Cardiac fibroblast (primary cell): ENCODE results near the gene PRKCSH.

Experiments
- DNase-seq, 2 donors: peaks; one replicate each; pipeline versions ENCODE4 v3.0.0 to v3.0.0-alpha.2; 2010; ENCODE audit warnings: low read depth in 2 of 2
- H3K4me3 ChIP-seq, 2 donors: replicated peaks in 1 of 2; 1 replicate in 1 of 2; 2 replicates in 1 of 2; pipeline ENCODE4 v1.5.1; 2011; ENCODE audit warnings: low read depth in 2 of 2, low read length in 2 of 2, mild to moderate bottlenecking in 2 of 2, moderate library complexity in 1 of 2
- TF ChIP-seq, protein P1 (sequence below): IDR thresholded peaks from one replicate; pipeline ENCODE4 v1.5.1; 2011; ENCODE audit warnings: low read depth, mild to moderate bottlenecking, low read length, inconsistent platforms

Gene PRKCSH

DNA sequence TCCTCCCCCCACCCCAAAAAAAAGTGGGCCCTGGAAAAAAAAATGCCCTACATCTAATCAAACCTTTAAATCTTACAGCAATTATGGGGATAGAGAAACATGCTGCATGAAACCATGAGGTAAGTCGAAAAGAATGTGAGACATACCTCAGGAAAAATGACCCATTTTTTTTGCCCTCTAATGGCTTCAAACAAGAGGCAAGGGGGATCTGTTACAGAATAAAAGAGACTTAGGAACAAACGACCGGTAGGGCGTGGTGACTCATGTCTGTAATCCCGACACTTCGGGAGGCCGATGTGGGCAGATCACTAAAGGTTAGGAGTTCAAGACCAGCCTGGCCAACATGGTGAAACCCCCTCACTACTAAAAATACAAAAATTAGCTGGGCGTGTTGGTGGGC is 24.8 kb upstream of the PRKCSH start:
- TF ChIP-seq, protein P1, sequence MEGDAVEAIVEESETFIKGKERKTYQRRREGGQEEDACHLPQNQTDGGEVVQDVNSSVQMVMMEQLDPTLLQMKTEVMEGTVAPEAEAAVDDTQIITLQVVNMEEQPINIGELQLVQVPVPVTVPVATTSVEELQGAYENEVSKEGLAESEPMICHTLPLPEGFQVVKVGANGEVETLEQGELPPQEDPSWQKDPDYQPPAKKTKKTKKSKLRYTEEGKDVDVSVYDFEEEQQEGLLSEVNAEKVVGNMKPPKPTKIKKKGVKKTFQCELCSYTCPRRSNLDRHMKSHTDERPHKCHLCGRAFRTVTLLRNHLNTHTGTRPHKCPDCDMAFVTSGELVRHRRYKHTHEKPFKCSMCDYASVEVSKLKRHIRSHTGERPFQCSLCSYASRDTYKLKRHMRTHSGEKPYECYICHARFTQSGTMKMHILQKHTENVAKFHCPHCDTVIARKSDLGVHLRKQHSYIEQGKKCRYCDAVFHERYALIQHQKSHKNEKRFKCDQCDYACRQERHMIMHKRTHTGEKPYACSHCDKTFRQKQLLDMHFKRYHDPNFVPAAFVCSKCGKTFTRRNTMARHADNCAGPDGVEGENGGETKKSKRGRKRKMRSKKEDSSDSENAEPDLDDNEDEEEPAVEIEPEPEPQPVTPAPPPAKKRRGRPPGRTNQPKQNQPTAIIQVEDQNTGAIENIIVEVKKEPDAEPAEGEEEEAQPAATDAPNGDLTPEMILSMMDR: no peak
- peak in 1 of 2 donors; percentile 39 for DNase-seq
- H3K4me3 ChIP-seq: no peak overlapping the region

DNA sequence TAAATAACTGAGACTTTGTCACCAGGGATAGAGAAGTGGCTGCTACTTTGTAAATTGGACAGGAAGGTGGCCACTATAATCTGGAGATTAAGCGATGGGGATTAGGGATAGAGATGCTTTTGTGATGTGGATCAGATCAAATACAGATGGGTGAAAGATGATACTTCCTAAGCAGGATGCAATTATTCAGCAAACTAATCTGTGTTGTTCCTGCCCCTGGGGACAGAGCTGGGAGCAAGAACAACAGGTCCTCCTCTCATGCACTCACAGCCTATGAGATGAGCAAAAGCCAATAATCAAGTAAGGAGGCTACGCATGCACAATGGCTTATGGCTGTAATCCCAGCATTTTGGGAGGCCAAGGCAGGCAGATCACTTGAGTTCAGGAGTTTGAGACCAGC is 20.9 kb upstream of the PRKCSH start:
- no peak overlapping the region for H3K4me3 ChIP-seq
- no peak for DNase-seq

DNA sequence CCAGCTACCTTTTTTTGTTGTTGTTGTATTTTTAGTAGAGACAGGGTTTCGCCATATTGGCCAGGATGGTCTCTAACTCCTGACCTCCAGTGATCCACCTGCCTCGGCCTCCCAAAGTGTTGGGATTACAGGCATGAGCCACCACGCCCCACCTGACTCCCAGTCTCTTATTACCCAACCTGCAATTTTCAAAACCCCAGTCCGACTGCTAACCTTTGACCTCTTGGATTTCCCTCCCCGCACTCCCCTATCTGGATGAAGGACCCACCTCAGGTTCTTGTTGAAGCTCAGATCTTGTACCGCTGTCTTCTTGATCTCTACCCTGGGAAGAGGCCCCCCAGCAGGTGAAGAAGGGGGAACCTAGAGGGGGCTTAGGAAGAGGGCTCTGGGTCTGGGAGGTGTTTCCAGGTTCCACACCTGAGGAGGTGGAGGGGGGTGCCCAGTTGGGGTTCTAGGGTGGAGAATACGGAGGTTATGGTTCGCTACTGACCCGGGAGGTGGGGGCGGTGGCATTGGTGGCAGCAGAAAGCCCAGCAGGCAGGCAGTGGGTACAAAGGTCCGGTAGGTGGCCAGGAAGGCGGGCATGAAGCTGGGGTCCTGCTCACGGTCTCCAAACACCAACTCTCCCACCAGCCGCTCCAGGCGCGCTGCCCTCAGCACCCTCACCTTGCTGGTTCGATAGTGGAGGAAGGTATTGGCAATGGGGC is 18.9 kb upstream of the PRKCSH start:
- TF ChIP-seq, protein P1: no peak
- no peak overlapping the region for H3K4me3 ChIP-seq
- no peak for DNase-seq

More for the DNA sequence above, 20.9 kb upstream of the PRKCSH start:
- TF ChIP-seq, protein P1: no peak

DNA sequence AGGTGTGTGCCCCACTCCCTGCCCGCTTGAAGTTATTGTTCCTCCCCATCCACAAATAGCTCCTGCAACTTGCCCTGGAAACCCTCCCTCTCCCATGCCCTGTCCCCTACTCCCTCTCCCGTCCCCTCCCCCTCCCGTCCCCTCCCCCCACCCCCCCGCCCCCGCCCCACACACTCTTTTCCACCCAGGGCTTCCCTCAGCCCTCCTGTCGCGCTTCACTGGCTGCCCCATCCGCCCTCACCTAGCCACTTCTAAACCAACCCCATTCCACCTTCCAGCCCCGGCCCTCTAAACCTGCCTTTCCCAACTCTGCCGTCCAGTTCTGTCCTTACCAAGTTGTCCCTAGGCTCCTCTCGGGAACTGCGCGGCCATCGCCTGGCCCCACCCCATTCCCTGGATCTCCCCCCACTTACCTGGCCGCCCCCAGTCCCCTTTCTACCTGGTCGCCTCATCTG is 17.3 kb upstream of the PRKCSH start:
- no peak for DNase-seq
- TF ChIP-seq, protein P1: no peak
- H3K4me3 ChIP-seq: no peak overlapping the region

DNA sequence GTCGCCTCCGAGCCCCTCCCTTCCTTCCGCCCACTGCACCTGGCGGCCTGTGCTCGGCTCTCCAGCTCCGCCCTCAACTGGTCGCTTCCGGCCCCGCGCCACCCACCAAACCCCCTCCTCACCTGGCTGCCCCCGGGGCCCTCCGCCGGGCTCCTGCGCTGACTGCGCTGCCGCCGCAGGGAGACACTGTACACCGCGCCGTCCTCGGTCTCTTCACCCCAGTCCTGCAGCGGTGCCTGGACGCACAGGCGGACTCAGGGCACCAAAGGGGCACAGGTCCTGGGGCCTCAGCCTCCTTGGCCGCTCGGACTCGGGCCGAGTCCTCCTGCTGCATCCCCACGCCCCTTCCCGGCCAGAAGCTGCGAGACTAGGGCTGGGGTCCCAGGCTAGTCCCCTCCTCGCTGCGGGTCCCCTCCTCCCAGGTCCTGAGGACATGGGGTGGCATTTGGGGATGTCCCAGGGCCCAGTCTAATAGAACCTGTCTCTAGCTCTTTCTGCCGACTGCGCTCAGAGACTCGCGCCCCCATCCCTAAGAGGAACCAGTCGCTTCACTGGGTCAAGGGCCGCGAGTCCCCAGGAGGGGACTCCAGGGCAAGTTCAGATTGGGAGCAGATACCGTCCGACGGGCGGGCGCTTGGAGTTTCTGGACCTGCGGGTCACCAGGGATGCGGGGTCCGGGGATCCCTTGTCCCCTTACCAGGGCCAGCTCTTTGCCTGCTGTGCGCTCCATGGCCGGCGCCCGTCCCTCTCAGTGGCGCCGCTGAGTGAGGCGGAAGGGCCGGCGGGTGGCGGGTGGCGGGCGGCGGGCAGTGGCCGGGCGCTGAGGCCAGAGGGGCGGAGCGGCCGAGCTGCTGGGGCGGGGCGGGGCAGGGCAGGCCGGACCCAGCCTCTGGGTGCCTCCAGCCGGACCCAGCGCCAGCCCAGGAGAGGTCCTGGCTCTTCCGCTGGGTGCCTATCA is 16.6 kb upstream of the PRKCSH start, which contains the start of gene RGL3:
Gene RGL3 (minus strand): TSS at position 766 of the 958 bp plus-strand sequence. CDS start 36 bp downstream, at position 730.
- TF ChIP-seq, protein P1: no peak
- peak within 1 kb of the TSS; percentile 32 to 45 for H3K4me3 ChIP-seq
- no peak for DNase-seq

DNA sequence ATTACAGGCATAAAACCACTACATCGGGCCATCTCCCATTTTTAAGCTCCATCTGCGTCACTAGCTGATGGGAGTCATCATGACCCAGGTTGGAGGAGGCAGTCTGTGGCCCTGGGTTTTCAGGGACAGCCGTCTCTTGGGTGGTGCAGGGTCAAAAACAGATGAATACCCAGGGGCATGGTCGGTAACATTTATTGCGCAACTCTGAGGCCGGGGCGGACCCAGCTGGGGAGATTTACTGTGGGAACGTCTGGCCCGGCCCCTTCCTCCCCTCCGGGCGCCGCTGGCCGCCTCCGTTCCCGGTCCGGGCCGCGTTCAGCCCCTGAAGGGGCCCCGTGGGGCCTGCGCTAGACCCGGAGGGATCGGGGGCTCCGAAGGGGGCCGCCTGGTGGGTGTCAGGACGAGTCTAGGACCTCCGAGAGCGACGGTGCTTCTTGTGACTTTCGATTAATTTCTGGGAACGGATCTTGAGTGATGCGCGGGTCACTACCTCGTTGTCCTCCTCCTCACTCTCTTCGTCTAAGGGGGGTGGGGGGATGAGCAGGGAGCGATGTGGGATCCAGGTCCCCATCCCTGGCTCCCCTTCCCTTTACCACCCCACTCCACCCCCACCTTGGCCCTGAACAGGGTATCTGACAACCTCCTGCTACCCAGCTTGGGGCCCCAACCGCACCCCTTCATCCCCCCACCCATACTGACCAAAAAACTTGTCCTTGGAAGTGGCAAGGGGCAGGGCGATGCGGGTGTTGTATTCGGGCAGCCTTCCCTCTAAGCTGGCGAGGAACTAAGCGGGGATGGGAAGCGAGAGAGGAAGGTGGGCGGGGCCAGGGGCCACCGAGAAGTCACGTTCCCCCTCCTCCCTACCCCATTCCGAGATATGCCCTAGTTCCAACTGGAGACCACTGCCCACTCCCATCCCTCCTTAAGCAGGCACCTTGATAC is 14.7 kb upstream of the PRKCSH start:
- peak; percentile 57 to 61 for DNase-seq
- TF ChIP-seq, protein P1: no peak
- peak overlapping the region; percentile 22 to 24 for H3K4me3 ChIP-seq
